ENCODE measurements around the gene PPEF1. TPM values are rescaled to one million over a fixed set of nuclear protein-coding genes. Genes with fewer than 3 reads are reported as not detected.

Gene PPEF1
- total RNA-seq (ENCODE audit: unreplicated experiment) = not detected
- long read RNA-seq = 0 reads

- Mint-ChIP-seq H3K27ac (ENCODE audit: unreplicated experiment) (no peak within 1 kb of the TSS), H3K36me3 (ENCODE audit: low read depth, unreplicated experiment) (no peaks in the 10 kb centered on the region), H3K9me3 (ENCODE audit: unreplicated experiment) (no peaks in the 10 kb centered on the region), H3K4me1 (ENCODE audit: unreplicated experiment) (no peaks in the 10 kb centered on the region), H3K4me3 (ENCODE audit: unreplicated experiment) (no peak within 1 kb of the TSS), H3K27me3 (ENCODE audit: unreplicated experiment) (no peaks in the 10 kb centered on the region)
- TF ChIP-seq CTCF (IDR thresholded peaks at IDR 0.05; ENCODE audit: unreplicated experiment) = no peak
- no peak for DNase-seq (ENCODE audit: low spot score)
Measured at GRCh38 chrX:18707426-18708049, at the start of gene PPEF1. PPEF1 (plus strand) TSS chrX:18707645; CDS start chrX:18707781, 136 bp downstream.

GRCh38 chrX:18661273-18661672, 46.2 kb upstream of the PPEF1 start:
- DNase-seq (ENCODE audit: low spot score) = no peak
- TF ChIP-seq CTCF (IDR thresholded peaks at IDR 0.05; ENCODE audit: unreplicated experiment) = no peak
- Mint-ChIP-seq H3K27me3 (ENCODE audit: unreplicated experiment) (peaks cover under 1% of the 10 kb centered on the region), H3K9me3 (ENCODE audit: unreplicated experiment) (no peaks in the 10 kb centered on the region), H3K4me1 (ENCODE audit: unreplicated experiment) (no peaks in the 10 kb centered on the region), H3K4me3 (ENCODE audit: unreplicated experiment) (no peak overlapping the region), H3K27ac (ENCODE audit: unreplicated experiment) (no peak overlapping the region), H3K36me3 (ENCODE audit: low read depth, unreplicated experiment) (no peaks in the 10 kb centered on the region)

GRCh38 chrX:18664947-18665346, 42.5 kb upstream of the PPEF1 start:
- Mint-ChIP-seq H3K4me3 (ENCODE audit: unreplicated experiment) (no peak overlapping the region), H3K27me3 (ENCODE audit: unreplicated experiment) (peaks cover 5% of the 10 kb centered on the region), H3K9me3 (ENCODE audit: unreplicated experiment) (no peaks in the 10 kb centered on the region), H3K4me1 (ENCODE audit: unreplicated experiment) (no peaks in the 10 kb centered on the region), H3K36me3 (ENCODE audit: low read depth, unreplicated experiment) (no peaks in the 10 kb centered on the region), H3K27ac (ENCODE audit: unreplicated experiment) (no peak overlapping the region)
- TF ChIP-seq CTCF (IDR thresholded peaks at IDR 0.05; ENCODE audit: unreplicated experiment) = no peak
- DNase-seq (ENCODE audit: low spot score) = no peak

GRCh38 chrX:18666614-18667013, 40.8 kb upstream of the PPEF1 start:
- H3K36me3 Mint-ChIP-seq (ENCODE audit: low read depth, unreplicated experiment) = no peaks in the 10 kb centered on the region
- DNase-seq (ENCODE audit: low spot score) = no peak
- H3K27ac Mint-ChIP-seq (ENCODE audit: unreplicated experiment) = no peak overlapping the region
- H3K4me3 Mint-ChIP-seq (ENCODE audit: unreplicated experiment) = no peak overlapping the region
- no peaks in the 10 kb centered on the region for H3K4me1 Mint-ChIP-seq (ENCODE audit: unreplicated experiment)
- peaks cover 5% of the 10 kb centered on the region for H3K27me3 Mint-ChIP-seq (ENCODE audit: unreplicated experiment)
- no peaks in the 10 kb centered on the region for H3K9me3 Mint-ChIP-seq (ENCODE audit: unreplicated experiment)
- TF ChIP-seq CTCF (IDR thresholded peaks at IDR 0.05; ENCODE audit: unreplicated experiment) = no peak

- no peaks in the 10 kb centered on the region for H3K36me3 Mint-ChIP-seq (ENCODE audit: low read depth, unreplicated experiment)
- H3K27ac Mint-ChIP-seq (ENCODE audit: unreplicated experiment) = no peak overlapping the region
Measured at GRCh38 chrX:18668071-18668835, 39.2 kb upstream of the PPEF1 start.

More at GRCh38 chrX:18668071-18668835, 39.2 kb upstream of the PPEF1 start:
- DNase-seq (ENCODE audit: low spot score) = no peak
- H3K4me3 Mint-ChIP-seq (ENCODE audit: unreplicated experiment) = no peak overlapping the region
- no peaks in the 10 kb centered on the region for H3K4me1 Mint-ChIP-seq (ENCODE audit: unreplicated experiment)
- peaks cover 5% of the 10 kb centered on the region for H3K27me3 Mint-ChIP-seq (ENCODE audit: unreplicated experiment)
- H3K9me3 Mint-ChIP-seq (ENCODE audit: unreplicated experiment) = no peaks in the 10 kb centered on the region
- TF ChIP-seq CTCF (IDR thresholded peaks at IDR 0.05; ENCODE audit: unreplicated experiment) = no peak

All from endothelial cell (in vitro differentiated cells).